Suprapubic skin (tissue), 4 donors: Measurements from ENCODE around the gene NMRK1. TPM values are rescaled to one million over a fixed set of nuclear protein-coding genes. Genes with fewer than 3 reads are reported as not detected.

Experiments used
- DNase-seq, 2 donors: peaks; one replicate each; pipeline ENCODE4 v3.0.0-alpha.2; 2019; ENCODE audit warnings: low spot score in 2 of 2
- H3K27ac ChIP-seq: fragments of 200-600 bp; sonication (generic); one replicate; pipeline ENCODE4 v1.5.1; 2019
- H3K27me3 ChIP-seq: fragments of 200-600 bp; sonication (generic); one replicate; pipeline ENCODE4 v1.5.1; 2019
- H3K36me3 ChIP-seq: fragments of 200-600 bp; sonication (generic); one replicate; pipeline ENCODE4 v1.5.1; 2019
- H3K4me1 ChIP-seq: fragments of 200-600 bp; sonication (generic); one replicate; pipeline ENCODE4 v1.5.1; 2019
- H3K4me3 ChIP-seq: fragments of 200-600 bp; sonication (generic); one replicate; pipeline ENCODE4 v1.5.1; 2019; ENCODE audit warnings: mild to moderate bottlenecking
- H3K9me3 ChIP-seq: fragments of 200-600 bp; sonication (generic); one replicate; pipeline ENCODE4 v1.5.1; 2019
- EP300 ChIP-seq: sonication (generic); formaldehyde crosslinking; IDR thresholded peaks from one replicate; pipeline ENCODE4 v1.6.1; 2017; ENCODE audit warnings: antibody characterized with exemption
- POLR2A ChIP-seq, 2 donors: fragments of 450-650 bp; IDR thresholded peaks; one replicate each; pipeline ENCODE4 v1.6.1; 2017; ENCODE audit warnings: antibody characterized with exemption in 2 of 2, mild to moderate bottlenecking in 2 of 2, moderate library complexity in 2 of 2
- POLR2AphosphoS5 ChIP-seq, 3 donors: sonication (generic); formaldehyde crosslinking; IDR thresholded peaks; one replicate each; pipeline ENCODE4 v1.6.1; 2017; ENCODE audit warnings: antibody characterized with exemption in 3 of 3
- WGBS: methylation state at CpG from one replicate; pipeline ENCODE4 v1.1.5; 2018; 5-methylcytosine and 5-hydroxymethylcytosine counted together
- total RNA-seq, 4 donors: library from RNA; depleted of rRNA; stranded (reverse); fragments of >200 nt; gene quantifications; one replicate each; pipeline ENCODE4 v1.1.0, GENCODE V29; 2016
- TF ChIP-seq, protein P1 (sequence below), 2 donors: fragments of 200-600 bp in 1 of 2; fragments of 450-650 bp in 1 of 2; sonication (generic) in 1 of 2; IDR thresholded peaks; one replicate each; pipeline ENCODE4 v1.5.1; 2016 to 2019; ENCODE audit warnings: antibody characterized with exemption in 2 of 2, mild to moderate bottlenecking in 1 of 2, moderate library complexity in 1 of 2

Gene NMRK1
- total RNA-seq, 4 donors from 2014 or later = 22.1 to 63.3 (median 33.7) TPM

DNA sequence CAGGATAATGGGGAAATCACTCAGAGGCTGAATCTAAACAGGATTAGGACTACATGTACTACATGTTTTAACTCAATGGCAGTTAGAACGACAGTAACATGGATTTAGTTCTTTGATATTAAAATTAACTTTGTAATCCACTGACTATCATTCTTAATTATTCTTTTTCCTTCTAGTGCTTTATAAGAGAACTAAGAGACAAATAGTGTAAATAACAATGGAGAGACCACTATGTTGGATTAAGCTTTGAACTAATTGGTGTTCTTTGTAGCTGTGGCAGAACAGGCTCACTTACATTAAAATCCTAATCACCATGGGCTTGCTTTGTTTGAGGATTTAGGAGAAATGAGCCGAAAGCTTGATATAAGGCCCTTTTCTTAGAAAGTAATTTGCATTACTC, 18.8 kb downstream of the NMRK1 start:
- Histone ChIP-seq H3K4me3 (no peak overlapping the region), H3K27ac (no peak overlapping the region), H3K4me1 (peaks cover 13% of the 10 kb centered on the region), H3K36me3 (peaks cover 9% of the 10 kb centered on the region), H3K9me3 (no peaks in the 10 kb centered on the region), H3K27me3 (no peaks in the 10 kb centered on the region)
- 70% methylated on average over 2 of the region's 2 CpGs for WGBS
- no peak for DNase-seq
- TF ChIP-seq, protein P1, sequence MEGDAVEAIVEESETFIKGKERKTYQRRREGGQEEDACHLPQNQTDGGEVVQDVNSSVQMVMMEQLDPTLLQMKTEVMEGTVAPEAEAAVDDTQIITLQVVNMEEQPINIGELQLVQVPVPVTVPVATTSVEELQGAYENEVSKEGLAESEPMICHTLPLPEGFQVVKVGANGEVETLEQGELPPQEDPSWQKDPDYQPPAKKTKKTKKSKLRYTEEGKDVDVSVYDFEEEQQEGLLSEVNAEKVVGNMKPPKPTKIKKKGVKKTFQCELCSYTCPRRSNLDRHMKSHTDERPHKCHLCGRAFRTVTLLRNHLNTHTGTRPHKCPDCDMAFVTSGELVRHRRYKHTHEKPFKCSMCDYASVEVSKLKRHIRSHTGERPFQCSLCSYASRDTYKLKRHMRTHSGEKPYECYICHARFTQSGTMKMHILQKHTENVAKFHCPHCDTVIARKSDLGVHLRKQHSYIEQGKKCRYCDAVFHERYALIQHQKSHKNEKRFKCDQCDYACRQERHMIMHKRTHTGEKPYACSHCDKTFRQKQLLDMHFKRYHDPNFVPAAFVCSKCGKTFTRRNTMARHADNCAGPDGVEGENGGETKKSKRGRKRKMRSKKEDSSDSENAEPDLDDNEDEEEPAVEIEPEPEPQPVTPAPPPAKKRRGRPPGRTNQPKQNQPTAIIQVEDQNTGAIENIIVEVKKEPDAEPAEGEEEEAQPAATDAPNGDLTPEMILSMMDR (IDR thresholded peaks at IDR 0.05) = no peak
- TF ChIP-seq POLR2A (IDR thresholded peaks at IDR 0.05) (no peak), EP300 (no peak), POLR2AphosphoS5 (IDR thresholded peaks at IDR 0.05) (no peak)

DNA sequence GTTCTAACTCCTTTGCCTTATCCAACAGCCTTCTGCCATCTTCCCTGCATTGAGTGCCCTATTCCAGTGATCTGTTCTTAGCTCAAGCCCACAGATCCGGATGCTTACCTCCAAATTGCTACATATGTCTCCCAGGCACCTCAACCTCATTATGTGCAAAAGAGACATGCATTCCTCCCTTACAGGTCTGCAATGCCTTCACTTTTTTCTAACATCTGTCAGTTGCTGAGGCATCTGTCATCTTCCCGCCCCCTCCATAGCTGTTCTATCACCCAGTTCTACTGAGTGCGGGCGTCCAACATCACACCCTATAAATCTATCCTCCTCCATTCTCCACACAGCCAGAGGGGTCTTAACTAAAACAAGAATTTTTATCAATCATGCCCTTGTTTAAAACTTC, 20.1 kb downstream of the NMRK1 start:
- Histone ChIP-seq H3K4me3 (no peak overlapping the region), H3K9me3 (no peaks in the 10 kb centered on the region), H3K4me1 (peaks cover 14% of the 10 kb centered on the region), H3K27ac (no peak overlapping the region), H3K27me3 (no peaks in the 10 kb centered on the region), H3K36me3 (peaks cover 9% of the 10 kb centered on the region)
- no peak for DNase-seq
- no peak for TF ChIP-seq POLR2AphosphoS5 (IDR thresholded peaks at IDR 0.05)
- TF ChIP-seq, protein P1 (IDR thresholded peaks at IDR 0.05) = no peak
- TF ChIP-seq EP300 = no peak
- no peak for TF ChIP-seq POLR2A (IDR thresholded peaks at IDR 0.05)
- 67% methylated on average over 4 of the region's 4 CpGs for WGBS

DNA sequence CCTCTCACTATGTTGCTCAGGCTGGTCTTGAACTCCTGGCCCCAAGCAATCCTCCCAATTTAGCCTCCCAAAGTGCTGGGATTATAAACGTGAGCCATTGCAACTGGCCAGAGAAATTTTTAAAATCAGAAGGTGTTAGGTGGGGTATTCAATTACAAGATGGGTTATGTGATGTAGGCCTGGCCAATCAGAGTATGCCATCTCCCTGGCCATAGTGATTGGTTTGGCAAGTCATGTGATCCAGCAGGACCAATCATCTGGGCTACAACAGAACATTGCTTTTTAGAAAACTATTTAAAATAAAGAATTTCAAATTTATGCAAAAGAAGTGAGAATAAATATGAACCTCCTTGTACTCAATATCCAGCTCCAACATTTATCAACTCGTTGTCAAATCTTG, 22.4 kb downstream of the NMRK1 start:
- WGBS = 68% methylated on average over 2 of the region's 2 CpGs
- TF ChIP-seq POLR2AphosphoS5 (IDR thresholded peaks at IDR 0.05) = no peak
- TF ChIP-seq, protein P1 (IDR thresholded peaks at IDR 0.05) = no peak
- TF ChIP-seq EP300 = no peak
- no peak for TF ChIP-seq POLR2A (IDR thresholded peaks at IDR 0.05)
- H3K27me3 ChIP-seq = no peaks in the 10 kb centered on the region
- DNase-seq = no peak
- H3K4me3 ChIP-seq = no peak overlapping the region
- peaks cover 11% of the 10 kb centered on the region for H3K4me1 ChIP-seq
- no peaks in the 10 kb centered on the region for H3K9me3 ChIP-seq
- peaks cover 15% of the 10 kb centered on the region for H3K36me3 ChIP-seq
- no peak overlapping the region for H3K27ac ChIP-seq

DNA sequence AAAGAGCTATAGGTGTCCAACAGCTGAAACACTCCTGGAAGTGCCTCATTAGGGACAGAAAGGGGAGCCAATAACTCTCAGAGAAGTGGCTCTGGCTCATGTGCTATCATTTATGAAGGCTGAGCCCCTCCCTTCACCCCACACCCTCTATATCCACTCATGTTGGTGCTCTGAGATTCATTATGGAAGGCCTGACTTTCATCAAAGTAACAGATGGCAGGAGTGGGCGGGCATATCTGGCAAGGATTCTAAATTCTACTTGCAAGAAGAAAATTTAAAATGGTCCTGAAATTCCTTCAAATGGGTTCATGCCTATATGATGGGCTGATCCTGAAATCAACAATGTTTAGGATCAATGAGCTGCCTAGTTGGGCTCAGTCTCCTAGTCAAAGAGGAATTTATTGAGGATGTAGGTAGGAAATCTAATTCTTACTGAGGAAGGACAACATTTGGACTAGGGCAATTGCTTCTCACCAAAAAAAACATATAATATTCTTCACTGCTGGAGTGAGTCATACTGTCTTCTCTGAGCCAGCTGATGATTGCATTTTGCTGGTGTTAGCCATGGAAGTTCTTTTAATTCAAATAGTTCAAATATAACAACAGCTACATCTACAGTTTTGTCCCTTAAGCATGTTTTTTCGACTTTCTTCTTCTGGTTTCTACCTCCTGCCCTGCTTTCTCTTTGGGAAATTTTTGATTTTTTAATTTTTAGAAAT, 23.5 kb downstream of the NMRK1 start:
- Histone ChIP-seq H3K36me3 (peaks cover 15% of the 10 kb centered on the region), H3K27ac (no peak overlapping the region), H3K27me3 (no peaks in the 10 kb centered on the region), H3K9me3 (no peaks in the 10 kb centered on the region), H3K4me3 (no peak overlapping the region), H3K4me1 (peaks cover 11% of the 10 kb centered on the region)
- 51% methylated on average over 2 of the region's 2 CpGs for WGBS
- no peak for TF ChIP-seq EP300
- no peak for TF ChIP-seq POLR2AphosphoS5 (IDR thresholded peaks at IDR 0.05)
- TF ChIP-seq POLR2A (IDR thresholded peaks at IDR 0.05) = no peak
- TF ChIP-seq, protein P1 (IDR thresholded peaks at IDR 0.05) = no peak
- no peak for DNase-seq

DNA sequence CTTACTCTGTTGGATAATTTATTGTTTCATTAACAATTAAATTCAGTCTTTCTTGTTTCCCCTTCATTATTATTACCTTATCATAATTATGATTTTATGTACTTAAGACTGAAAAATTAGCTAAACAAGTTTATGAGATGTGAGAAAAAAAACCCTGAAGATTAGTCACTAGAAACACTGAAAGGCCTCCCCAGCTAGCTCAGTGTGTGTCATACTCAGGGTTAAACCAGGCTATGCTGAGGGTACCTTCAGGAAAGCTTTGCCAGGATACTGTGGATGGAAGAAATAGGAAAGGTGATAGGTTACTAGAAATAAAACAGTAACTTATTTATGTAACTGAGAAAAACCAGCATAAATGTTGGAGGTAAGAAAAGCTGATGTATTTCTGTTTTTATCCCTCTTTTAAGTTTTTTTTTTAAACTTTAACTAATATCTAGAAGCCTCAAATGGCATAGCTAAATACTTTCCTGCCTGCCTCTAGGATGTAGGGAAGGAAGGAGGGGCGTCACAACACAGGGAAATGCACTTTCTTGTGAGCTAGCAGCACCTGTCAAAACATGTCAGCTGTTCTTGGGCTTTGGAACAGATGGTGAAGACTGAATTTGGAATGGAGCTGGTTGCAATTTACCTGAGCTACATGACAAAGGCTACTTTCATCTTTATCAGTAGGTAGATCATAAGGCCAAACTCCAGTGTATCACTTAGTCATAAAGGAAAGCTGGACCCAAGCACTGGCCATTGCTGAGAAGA, 24.2 kb downstream of the NMRK1 start:
- Histone ChIP-seq H3K27ac (no peak overlapping the region), H3K9me3 (no peaks in the 10 kb centered on the region), H3K27me3 (no peaks in the 10 kb centered on the region), H3K4me3 (no peak overlapping the region), H3K36me3 (peaks cover 15% of the 10 kb centered on the region), H3K4me1 (peaks cover 11% of the 10 kb centered on the region)
- no peak for DNase-seq
- TF ChIP-seq, protein P1 (IDR thresholded peaks at IDR 0.05) = no peak
- TF ChIP-seq POLR2AphosphoS5 (IDR thresholded peaks at IDR 0.05) (no peak), EP300 (no peak), POLR2A (IDR thresholded peaks at IDR 0.05) (no peak)
- 61% methylated on average over 1 of the region's 1 CpG for WGBS
